ENCODE data around the gene CCT8L2.
"Not testable (repeated sequence)": the region's sequence is repeated elsewhere in the genome, so short reads cannot be mapped to it uniquely, and the experiment has no call there.

The CCT8L2 gene

DNA sequence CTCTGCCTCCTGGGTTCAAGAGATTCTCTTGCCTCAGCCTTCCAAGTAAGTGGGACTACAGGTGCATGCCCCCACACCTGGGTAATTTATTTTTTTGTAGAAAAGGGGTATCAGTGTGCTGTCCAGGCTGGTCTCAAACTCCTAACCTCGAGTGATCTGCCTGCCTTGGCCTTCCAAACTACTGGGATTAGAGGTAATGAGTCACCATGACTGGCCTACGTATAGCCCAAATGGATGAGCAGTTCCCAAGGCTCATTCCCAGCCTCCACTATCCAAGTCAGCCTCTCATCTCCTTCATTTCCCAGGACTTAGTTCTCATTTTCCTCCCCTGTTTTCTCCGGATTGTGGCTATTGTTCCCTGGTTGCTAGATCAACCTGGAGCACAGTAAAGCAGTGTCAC lies 5.6 kb downstream of the CCT8L2 start:
- TF ChIP-seq, protein P1, sequence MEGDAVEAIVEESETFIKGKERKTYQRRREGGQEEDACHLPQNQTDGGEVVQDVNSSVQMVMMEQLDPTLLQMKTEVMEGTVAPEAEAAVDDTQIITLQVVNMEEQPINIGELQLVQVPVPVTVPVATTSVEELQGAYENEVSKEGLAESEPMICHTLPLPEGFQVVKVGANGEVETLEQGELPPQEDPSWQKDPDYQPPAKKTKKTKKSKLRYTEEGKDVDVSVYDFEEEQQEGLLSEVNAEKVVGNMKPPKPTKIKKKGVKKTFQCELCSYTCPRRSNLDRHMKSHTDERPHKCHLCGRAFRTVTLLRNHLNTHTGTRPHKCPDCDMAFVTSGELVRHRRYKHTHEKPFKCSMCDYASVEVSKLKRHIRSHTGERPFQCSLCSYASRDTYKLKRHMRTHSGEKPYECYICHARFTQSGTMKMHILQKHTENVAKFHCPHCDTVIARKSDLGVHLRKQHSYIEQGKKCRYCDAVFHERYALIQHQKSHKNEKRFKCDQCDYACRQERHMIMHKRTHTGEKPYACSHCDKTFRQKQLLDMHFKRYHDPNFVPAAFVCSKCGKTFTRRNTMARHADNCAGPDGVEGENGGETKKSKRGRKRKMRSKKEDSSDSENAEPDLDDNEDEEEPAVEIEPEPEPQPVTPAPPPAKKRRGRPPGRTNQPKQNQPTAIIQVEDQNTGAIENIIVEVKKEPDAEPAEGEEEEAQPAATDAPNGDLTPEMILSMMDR (IDR thresholded peaks at IDR 0.05; ENCODE audit: low read length, missing control alignments): no peak
- no peak overlapping the region for H3K4me3 ChIP-seq (replicated peaks; ENCODE audit: low read depth, low read length)

DNA sequence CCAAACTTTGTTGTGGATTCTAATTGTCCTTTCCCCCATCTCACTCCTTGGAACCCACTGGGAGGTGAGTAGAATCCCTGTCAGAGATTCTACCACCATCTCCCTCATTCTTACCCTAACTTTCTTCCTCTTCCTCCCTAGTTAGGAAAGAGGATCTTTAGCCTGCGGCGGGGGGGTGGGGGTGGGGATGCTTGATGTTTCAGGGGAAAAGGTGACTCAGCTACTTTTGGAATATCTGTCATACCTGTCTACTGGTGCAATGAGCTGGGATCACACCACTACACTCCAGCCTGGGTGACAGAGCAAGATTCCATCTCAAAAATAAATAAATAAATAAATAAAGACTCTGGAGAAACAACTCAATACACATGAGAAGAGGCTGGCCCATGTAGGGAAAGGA lies 6.4 kb downstream of the CCT8L2 start:
- H3K4me3 ChIP-seq (replicated peaks; ENCODE audit: low read depth, low read length): no peak overlapping the region
- DNase-seq (ENCODE audit: low read depth): no peak
- TF ChIP-seq, protein P1 (IDR thresholded peaks at IDR 0.05; ENCODE audit: low read length, missing control alignments): no peak

More for the DNA sequence above, 5.6 kb downstream of the CCT8L2 start:
- no peak for DNase-seq (ENCODE audit: low read depth)

DNA sequence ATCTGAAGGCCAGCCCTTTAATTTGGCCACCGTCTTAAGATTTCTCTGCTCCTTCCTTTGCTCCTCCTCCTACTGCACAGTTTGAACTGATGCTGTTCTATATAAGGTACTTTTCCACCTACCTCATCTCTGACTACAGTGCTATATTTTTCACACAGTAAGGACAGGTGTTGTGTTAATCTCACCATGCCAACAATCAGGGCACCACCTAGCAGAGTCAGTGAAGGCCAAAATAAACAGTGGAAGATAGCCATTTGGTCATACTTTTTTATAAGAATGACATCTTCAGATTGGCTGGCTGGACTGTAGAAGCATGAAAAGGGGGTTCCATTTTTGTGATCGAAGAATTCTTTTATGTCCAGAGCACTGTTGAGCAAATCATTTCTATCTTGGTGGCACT lies 11.7 kb downstream of the CCT8L2 start:
- DNase-seq (ENCODE audit: low read depth): not testable (repeated sequence)

DNA sequence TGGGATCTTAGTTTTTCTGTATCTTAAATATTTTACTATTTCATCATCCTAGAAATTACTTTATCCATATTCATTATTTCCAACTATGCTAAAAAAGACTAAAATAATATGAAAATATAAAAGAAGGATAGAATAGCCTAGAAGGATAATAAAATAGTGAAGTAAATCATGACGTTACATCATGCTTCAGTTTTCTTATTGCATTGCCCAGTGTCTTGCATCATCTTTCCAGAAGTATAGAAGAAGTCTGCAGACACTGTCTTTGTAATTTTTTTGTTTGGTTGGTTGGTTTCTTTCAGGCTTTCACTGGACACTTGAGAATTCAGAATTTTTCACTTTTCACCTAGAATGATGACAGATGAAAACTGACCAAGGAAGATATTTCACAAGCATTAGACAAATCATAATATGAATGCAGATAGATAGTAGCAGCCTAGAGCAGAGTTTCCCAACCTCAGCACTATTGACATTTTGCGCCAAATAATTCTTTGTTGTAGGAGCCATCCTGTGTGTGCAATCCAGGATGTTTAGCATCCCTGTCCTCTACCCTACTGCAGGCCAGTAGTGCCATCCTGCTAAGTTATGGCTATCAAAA lies 23.3 kb downstream of the CCT8L2 start:
- H3K4me3 ChIP-seq (replicated peaks; ENCODE audit: low read depth, low read length); DNase-seq (ENCODE audit: low read depth): not testable (repeated sequence)

More for the DNA sequence above, 11.7 kb downstream of the CCT8L2 start:
- not testable (repeated sequence) for H3K4me3 ChIP-seq (replicated peaks; ENCODE audit: low read depth, low read length)

DNA sequence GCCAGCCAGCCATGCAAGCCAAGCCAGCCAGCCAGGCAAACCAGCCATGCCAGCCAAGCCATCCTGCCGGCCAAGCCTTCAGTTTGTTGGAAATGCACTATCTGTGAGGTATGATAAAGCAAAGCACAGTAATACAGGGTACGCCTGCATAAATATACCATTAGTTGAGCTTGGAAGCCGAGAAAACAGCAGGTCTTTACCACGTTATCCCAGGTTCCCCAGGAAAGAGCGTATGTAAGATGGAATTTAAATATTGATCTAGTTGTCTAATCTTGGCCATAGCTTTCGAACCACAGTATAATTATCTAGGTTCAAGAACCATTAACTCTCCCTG lies 24.2 kb downstream of the CCT8L2 start:
- no peak overlapping the region for H3K4me3 ChIP-seq (replicated peaks; ENCODE audit: low read depth, low read length)
- TF ChIP-seq, protein P1 (IDR thresholded peaks at IDR 0.05; ENCODE audit: low read length, missing control alignments): no peak
- no peak for DNase-seq (ENCODE audit: low read depth)

DNA sequence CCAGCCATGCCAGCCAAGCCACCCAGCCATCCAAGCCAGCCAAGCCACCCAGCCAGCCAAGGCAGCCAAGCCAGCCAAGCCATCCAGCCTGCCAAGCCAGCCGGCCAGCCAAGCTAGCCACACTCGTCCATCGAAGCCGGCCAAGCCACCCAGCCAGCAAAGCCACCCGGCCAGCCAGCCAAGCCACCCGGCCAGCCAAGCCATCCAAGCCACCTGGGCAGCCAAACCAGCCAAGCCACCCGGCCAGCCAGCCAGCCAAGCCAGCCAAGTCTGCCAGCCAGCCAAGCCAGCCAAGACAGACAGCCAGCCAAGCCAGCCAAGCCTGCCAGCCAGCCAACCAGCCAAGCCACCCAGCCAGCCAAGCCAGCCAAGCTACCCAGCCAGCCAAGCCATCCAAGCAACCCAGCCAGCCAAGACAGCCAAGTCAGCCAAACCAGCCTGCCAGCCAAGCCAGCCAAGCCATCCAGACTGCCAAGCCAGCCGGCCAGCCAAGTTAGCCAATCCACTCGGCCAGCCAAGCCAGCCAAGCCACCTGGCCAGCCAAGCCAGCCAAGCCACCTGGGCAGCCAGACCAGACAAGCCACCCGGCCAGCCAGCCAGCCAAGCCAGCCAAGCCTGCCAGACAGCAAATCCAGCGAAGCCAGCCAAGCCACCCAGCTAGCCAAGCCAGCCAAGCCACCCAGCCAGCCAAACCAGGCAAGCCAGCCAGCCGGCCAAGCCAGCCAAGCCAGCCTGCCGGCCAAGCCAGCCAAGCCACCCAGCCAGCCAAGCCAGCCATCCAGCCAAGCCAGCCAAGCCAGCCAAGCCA lies 24.8 kb downstream of the CCT8L2 start:
- not testable (repeated sequence) for DNase-seq (ENCODE audit: low read depth)

DNA sequence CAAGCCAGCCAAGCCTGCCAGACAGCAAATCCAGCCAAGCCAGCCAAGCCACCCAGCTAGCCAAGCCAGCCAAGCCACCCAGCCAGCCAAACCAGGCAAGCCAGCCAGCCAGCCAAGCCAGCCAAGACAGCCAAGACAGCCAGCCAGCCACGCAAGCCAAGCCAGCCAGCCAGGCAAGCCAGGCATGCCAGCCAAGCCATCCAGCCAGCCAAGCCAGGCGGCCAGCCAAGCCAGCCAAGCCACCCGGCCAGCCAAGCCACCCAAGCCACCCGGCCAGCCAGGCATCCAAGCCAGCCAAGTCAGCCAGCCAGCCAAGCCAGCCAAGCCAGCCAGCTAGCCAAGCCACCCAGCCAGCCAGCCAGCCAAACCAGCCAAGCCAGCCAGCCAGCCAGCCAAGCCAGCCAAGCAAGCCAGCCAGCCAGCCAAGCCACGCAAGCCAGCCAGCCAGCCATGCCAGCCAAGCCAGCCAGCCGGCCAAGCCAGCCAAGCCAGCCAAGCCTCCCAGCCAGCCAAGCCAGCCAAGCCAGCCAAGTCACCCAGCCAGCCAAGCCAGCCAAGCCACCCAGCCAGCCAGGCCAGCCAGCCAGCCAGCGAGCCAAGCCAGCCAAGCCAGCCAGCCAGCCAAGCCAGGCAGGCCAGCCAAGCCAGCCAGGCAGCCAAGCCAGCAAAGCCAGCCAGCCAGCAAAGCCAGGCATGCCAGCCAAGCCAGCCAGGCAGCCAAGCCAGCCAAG lies 26.0 kb downstream of the CCT8L2 start:
- not testable (repeated sequence) for DNase-seq (ENCODE audit: low read depth); H3K4me3 ChIP-seq (replicated peaks; ENCODE audit: low read depth, low read length)

More for the DNA sequence above, 24.8 kb downstream of the CCT8L2 start:
- H3K4me3 ChIP-seq (replicated peaks; ENCODE audit: low read depth, low read length): not testable (repeated sequence)

DNA sequence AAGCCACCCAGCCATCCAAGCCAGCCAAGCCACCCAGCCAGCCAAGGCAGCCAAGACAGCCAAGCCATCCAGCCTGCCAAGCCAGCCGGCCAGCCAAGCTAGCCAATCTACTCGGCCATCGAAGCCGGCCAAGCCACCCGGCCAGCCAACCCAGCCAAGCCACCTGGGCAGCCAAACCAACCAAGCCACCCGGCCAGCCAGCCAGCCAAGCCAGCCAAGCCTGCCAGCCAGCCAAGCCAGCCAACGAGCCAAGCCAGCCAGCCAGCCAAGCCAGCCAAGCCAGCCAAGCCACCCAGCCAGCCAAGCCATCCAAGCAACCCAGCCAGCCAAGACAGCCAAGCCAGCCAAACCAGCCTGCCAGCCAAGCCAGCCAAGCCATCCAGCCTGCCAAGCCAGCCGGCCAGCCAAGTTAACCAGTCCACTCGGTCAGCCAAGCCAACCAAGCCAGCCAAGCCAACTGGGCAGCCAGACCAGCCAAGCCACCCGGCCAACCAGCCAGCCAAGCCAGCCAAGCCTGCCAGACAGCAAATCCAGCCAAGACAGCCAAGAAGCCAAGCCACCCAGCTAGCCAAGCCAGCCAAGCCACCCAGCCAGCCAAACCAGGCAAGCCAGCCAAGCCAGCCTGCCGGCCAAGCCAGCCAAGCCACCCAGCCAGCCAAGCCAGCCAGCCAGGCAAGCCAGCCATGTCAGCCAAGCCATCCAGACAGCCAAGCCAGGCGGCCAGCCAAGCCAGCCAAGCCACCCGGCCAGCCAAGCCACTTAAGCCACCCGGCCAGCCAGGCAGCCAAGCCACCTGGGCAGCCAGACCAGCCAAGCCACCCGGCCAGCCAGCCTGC lies 26.8 kb downstream of the CCT8L2 start:
- H3K4me3 ChIP-seq (replicated peaks; ENCODE audit: low read depth, low read length); DNase-seq (ENCODE audit: low read depth): not testable (repeated sequence)

DNA sequence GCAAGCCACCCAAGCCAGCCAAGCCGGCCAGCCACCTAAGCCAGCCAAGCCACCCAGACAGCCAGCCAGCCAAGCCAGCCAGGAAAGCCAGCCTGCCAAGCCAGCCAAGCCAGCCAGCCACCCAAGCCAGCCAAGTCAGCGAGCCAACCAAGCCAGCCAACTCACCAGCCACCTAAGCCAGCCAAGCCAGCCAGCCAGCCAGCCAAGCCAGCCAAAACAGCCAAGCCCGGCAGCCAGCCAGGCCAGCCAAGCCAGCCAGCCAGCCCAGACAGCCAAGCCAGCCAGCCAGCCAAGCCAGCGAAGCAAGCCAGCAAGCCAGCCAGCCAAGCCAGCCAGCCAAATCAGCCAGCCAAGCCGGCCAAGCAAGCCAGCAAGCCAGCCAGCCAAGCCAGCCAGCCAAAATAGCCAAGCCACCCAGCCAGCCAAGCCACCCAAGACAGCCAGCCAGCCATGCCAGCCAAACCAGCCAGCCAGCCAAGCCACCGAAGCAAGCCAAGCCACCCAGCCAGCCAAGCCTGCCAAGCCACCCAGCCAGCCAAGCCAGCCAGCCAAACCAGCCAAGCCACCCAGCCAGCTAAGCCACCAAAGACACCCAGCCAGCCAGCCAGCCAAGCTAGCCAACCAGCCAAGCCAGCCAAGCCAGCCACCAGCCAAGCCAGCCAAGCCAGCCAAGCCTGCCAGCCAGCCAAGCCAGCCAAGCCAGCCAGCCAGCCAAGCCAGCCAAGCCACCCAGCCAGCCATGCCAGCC lies 27.6 kb downstream of the CCT8L2 start:
- not testable (repeated sequence) for H3K4me3 ChIP-seq (replicated peaks; ENCODE audit: low read depth, low read length); DNase-seq (ENCODE audit: low read depth)
